GM12872 (cell line): ENCODE measurements around the gene KIF2A.

Experiments
- TF ChIP-seq, protein P1 (sequence below): IDR thresholded peaks from 3 replicates; pipeline ENCODE4 v1.5.1; 2011; ENCODE audit warnings: low read depth, mild to moderate bottlenecking, low read length, moderate library complexity; ENCODE audit not compliant: insufficient read depth

KIF2A gene

DNA sequence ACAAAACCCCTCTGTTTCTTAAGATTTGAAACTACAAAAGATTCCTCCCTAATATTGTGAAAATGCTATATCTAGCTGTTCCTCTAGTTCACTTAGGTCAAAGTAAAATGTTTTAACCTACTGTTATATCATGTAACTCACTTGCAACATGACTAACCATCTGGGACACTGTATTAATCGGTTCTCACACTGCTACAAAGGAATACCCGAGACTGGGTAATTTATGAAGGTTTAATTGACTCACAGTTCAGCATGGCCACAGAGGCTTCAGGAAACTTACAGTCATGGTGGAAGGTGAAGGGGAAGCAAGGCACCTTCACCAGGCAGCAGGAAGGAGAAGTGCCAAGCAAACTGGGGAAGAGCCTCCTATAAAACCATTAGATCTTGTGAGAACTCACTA is 63.0 kb downstream of the KIF2A start:
- TF ChIP-seq, protein P1, sequence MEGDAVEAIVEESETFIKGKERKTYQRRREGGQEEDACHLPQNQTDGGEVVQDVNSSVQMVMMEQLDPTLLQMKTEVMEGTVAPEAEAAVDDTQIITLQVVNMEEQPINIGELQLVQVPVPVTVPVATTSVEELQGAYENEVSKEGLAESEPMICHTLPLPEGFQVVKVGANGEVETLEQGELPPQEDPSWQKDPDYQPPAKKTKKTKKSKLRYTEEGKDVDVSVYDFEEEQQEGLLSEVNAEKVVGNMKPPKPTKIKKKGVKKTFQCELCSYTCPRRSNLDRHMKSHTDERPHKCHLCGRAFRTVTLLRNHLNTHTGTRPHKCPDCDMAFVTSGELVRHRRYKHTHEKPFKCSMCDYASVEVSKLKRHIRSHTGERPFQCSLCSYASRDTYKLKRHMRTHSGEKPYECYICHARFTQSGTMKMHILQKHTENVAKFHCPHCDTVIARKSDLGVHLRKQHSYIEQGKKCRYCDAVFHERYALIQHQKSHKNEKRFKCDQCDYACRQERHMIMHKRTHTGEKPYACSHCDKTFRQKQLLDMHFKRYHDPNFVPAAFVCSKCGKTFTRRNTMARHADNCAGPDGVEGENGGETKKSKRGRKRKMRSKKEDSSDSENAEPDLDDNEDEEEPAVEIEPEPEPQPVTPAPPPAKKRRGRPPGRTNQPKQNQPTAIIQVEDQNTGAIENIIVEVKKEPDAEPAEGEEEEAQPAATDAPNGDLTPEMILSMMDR, result no peak

DNA sequence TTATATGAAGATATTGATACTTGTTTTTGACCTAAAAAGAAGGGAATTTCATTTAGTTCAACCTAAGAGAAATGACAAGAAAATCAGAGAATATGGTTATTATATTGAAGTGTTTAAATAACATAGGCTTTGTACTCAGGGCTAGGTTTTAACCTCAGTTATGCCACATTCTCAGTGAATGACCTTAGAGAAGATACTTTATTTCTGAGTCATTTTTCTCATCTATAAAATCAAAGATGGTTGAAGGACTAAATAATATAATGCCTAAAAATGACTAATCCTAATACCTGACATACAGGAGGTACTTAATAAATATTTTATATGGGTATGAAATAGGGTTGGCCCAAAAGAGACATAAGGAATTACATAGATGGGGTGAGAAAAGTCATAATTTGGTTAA is 65.4 kb downstream of the KIF2A start:
- TF ChIP-seq, protein P1, result no peak

DNA sequence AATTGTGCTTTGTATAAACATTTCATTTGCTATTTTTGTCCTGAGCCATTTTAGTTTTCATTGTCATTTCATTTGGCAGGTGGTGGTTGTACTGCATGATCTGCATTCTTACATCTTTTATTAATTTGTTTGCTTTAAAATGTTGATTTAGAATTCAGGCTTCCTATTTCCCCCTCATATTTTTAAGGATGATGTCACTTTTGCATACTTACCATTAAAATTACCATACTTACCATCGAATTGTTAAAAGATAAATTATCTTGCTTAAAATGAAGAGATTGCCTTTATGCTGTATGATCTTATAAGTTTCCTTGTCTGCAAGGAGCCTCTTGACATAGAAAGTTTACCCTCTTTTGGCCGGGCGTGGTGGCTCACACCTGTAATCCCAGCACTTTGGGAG is 66.6 kb downstream of the KIF2A start:
- TF ChIP-seq, protein P1, result no peak

DNA sequence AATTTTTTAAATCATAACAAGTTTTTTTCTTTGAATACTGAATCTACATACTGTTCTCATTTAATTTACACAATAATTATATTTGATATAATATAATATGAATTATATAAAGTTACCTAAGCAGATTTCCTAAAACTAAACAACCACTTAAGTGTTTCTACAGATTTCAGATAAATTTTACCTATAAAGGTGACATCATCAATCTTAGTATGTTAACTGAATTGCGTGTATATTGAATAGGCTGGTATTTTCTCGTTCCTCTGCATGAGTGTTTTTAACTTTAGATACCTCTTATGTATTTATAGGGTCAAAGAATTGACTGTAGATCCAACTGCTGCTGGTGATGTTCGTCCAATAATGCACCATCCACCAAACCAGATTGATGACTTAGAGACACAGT is 67.4 kb downstream of the KIF2A start:
- TF ChIP-seq, protein P1, result no peak

DNA sequence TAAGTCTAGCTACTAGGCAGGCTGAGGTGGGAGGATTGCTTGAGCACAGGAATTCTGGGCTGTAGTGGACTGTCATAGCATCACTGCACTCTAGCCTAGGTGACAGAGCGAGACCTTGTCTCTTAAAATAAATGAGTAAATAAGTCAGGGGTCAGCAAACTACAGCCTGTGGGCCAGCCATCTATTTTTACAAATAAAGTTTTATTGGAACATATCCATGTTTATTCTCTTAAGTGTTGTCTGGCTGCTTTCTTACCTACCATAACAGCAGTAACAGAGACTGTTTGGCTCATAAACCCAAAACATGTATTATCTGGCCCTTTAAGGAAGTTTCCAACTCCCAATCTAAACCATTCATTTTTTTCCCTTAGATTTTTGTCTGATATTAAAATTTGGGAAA is 68.1 kb downstream of the KIF2A start:
- TF ChIP-seq, protein P1, result no peak

DNA sequence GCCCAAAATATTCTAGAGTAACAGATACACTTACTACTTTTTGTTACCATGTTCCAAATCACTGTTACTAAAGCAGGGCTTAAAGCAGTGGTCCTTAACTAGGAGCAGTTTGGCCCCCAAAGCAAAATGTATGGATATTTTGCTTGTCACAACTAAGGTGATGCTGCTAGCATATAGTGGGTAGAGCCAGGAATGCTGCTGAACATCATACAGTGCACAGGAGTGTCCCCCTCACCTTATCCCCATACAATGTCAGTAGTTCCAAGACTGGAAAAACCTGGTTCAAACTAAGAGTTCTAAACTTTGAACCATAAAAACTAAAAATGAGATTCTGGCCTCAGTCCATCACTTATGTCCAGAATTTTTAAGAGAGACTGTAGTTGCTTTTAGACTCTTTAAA is 69.6 kb downstream of the KIF2A start:
- TF ChIP-seq, protein P1, result no peak

DNA sequence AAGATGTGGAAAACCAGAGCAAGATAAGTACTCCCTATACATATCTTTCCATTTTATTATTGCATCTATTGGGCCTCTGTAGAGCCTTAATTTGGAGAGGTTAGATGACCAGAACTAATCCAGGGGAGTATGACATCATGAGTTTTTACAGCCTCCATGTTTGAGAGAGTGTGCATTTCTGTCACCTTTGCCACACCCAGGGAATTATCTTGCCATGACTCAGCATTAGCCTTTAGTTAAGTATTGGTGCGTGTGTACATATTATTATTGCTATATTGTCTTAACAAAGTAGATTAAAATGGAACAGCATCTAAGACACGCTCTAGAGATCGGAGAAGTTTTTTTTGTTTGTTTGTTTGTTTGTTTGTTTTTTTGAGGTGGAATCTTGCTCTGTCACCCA is 70.1 kb downstream of the KIF2A start:
- TF ChIP-seq, protein P1, result no peak

DNA sequence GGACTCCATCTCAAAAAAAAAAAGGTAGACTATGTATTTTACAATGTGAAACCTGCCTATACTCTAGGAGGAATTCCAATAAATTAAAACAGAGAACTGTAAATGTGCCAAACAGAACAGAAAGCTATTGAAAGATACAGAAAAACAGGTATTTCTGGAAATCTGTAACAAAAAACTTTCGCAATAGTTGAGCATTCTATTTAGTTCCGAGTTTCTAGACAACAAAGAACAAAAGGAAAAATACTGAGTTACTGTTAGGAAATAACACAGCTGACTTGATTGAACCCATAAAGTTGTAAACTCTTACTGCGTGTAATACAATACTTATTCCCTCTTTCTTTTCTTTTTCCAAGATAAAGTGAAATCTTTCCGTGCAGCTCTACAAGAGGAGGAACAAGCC is 79.1 kb downstream of the KIF2A start:
- TF ChIP-seq, protein P1, result no peak
